ENCODE data around the gene AHSG.

DNA sequence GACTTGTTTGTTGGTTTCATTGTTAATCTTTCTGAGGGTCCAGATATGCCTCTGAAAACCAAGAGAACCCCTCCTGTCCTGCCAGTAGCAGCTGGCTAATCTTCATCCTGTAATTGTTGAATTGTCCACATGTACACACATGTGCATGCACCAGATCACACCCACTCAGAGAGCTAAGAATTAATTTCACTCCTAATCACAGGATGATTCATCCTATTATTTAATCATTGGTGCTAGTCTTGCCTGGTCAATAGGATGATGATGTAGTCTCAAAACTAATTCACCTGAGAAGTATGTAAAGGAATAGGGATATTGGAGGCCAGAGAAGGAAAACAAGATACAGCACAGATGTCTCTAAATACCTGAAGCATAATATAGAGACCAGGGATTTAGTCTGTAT, 7.8 kb upstream of the AHSG start:
- TF ChIP-seq POLR2A (IDR thresholded peaks at IDR 0.05; ENCODE audit: low read depth, low read length) (no peak), TAF1 (IDR thresholded peaks at IDR 0.05; ENCODE audit: borderline replicate concordance, low read depth, low read length) (no peak), POLR2AphosphoS5 (IDR thresholded peaks at IDR 0.05; ENCODE audit: low read depth, low read length) (no peak)
